HCT116 (cell line): ENCODE data around the gene VSTM2L. TPM values are rescaled to one million over a fixed set of nuclear protein-coding genes. Genes with fewer than 3 reads are reported as not detected.

Experiments used
- ATAC-seq: fragments of 200-7000 bp; cut with Tn5 transposase; 2 replicates; pipeline ENCODE4 v1.9.1; 2020; ENCODE audit warnings: mild to moderate bottlenecking, moderate library complexity
- BruUV-seq: library from RNA; stranded (reverse); fragments of 400-500 nt; replicated peaks from 2 replicates; lab custom pipeline; 2021; lab: Mats Ljungman, UMichigan
- CTCF ChIA-PET: fragments of 300-600 bp; sonication (Branson Sonifier 250); formaldehyde crosslinking; loops from one replicate; lab custom pipeline; 2021; ENCODE audit warnings: antibody characterized with exemption; lab: Charles Lee
- POLR2A ChIA-PET: fragments of 300-600, 350-600 bp; sonication (Branson Sonifier 250); formaldehyde crosslinking; loops from one replicate; lab custom pipeline; 2021; ENCODE audit warnings: antibody characterized with exemption; lab: Charles Lee
- RAD21 ChIA-PET, 2 experiments: fragments of 300-600 bp; sonication (Branson Sonifier 250); formaldehyde crosslinking; loops; one replicate each; lab custom pipeline; 2023; ENCODE audit warnings: low total read pairs in 2 of 2; ENCODE audit not compliant: uncharacterized antibody in 2 of 2, unreplicated experiment in 2 of 2, low non-redundant PET in 1 of 2; lab: Charles Lee
- DNase-seq: peaks from one replicate; pipeline ENCODE4 v3.0.0-alpha.2; 2010; ENCODE audit warnings: low read depth, low spot score
- H2AFZ ChIP-seq: fragments of 200-600 bp; shearing (Covaris generic), sonication (generic); 2 replicates; pipeline ENCODE4 v1.6.1; 2017; ENCODE audit warnings: low read depth, mixed run types, mixed read lengths, antibody characterized with exemption, low read length; ENCODE audit not compliant: poor library complexity, severe bottlenecking
- H3K27ac ChIP-seq: 2 replicates; pipeline ENCODE4 v1.5.1; 2012; ENCODE audit warnings: low read depth, low read length
- H3K27me3 ChIP-seq: fragments of 200-600 bp; sonication (generic); 2 replicates; pipeline ENCODE4 v1.6.1; 2016; ENCODE audit warnings: mixed run types, low read length, mixed read lengths; ENCODE audit not compliant: insufficient read depth
- H3K36me3 ChIP-seq, 2 experiments: fragments of 200-500 bp in 1 of 2; fragments of 200-600 bp in 1 of 2; sonication (Bioruptor generic) in 1 of 2; sonication (generic) in 1 of 2; 2 replicates each; pipeline versions ENCODE4 v1.5.1 to v1.6.1; 2014 to 2016; ENCODE audit warnings: low read length in 2 of 2, inconsistent platforms in 1 of 2, mixed read lengths in 1 of 2, mixed run types in 1 of 2; ENCODE audit not compliant: insufficient read depth in 2 of 2, control insufficient read depth in 1 of 2
- H3K4me1 ChIP-seq, 2 experiments: fragments of 200-600 bp in 1 of 2; sonication (generic) in 1 of 2; 2 replicates each; pipeline versions ENCODE4 v1.5.1 to v1.6.1; 2012 to 2017; ENCODE audit warnings: low read length in 2 of 2, inconsistent platforms in 1 of 2, mild to moderate bottlenecking in 1 of 2, mixed read lengths in 1 of 2, mixed run types in 1 of 2, moderate library complexity in 1 of 2; ENCODE audit not compliant: insufficient read depth in 2 of 2, control insufficient read depth in 1 of 2
- H3K4me2 ChIP-seq: fragments of 200-600 bp; sonication (generic); 2 replicates; pipeline ENCODE4 v1.6.1; 2017; ENCODE audit warnings: mixed run types, low read length, mixed read lengths
- H3K4me3 ChIP-seq, 2 experiments: fragments of 200-600 bp in 1 of 2; sonication (generic) in 1 of 2; replicated peaks in 1 of 2; 2 replicates each; pipeline ENCODE4 v1.5.1; 2011 to 2016; ENCODE audit warnings: low read length in 2 of 2, control low read depth in 1 of 2, low read depth in 1 of 2, mild to moderate bottlenecking in 1 of 2, mixed read lengths in 1 of 2, mixed run types in 1 of 2
- H3K79me2 ChIP-seq: fragments of 200-600 bp; sonication (generic); 2 replicates; pipeline ENCODE4 v1.6.1; 2017; ENCODE audit warnings: mild to moderate bottlenecking, mixed run types, low read length, moderate library complexity, mixed read lengths; ENCODE audit not compliant: insufficient read depth
- H3K9ac ChIP-seq: fragments of 200-600 bp; sonication (generic); 2 replicates; pipeline ENCODE4 v1.6.1; 2016; ENCODE audit warnings: low read length, mixed read lengths
- H3K9me2 ChIP-seq: fragments of 200-600 bp; sonication (generic), shearing (Covaris generic); 2 replicates; pipeline ENCODE4 v1.6.1; 2017; ENCODE audit warnings: mixed run types, mild to moderate bottlenecking, moderate library complexity; ENCODE audit not compliant: insufficient read depth
- H3K9me3 ChIP-seq, 2 experiments: fragments of 200-500 bp in 1 of 2; fragments of 200-600 bp in 1 of 2; sonication (Bioruptor generic) in 1 of 2; sonication (generic) in 1 of 2; 2 replicates each; pipeline ENCODE4 v1.6.1; 2014 to 2017; ENCODE audit warnings: low read length in 2 of 2, mixed read lengths in 2 of 2, inconsistent platforms in 1 of 2, low read depth in 1 of 2, mild to moderate bottlenecking in 1 of 2, mixed run types in 1 of 2, moderate library complexity in 1 of 2; ENCODE audit not compliant: control insufficient read depth in 1 of 2, insufficient read depth in 1 of 2
- H4K20me1 ChIP-seq: fragments of 200-600 bp; sonication (generic), shearing (Covaris generic); 2 replicates; pipeline ENCODE4 v1.6.1; 2017; ENCODE audit warnings: mixed run types, mild to moderate bottlenecking, moderate library complexity; ENCODE audit not compliant: insufficient read depth
- CBX3 ChIP-seq: IDR thresholded peaks from 2 replicates; pipeline ENCODE4 v1.6.1; 2012; ENCODE audit warnings: low read depth
- CEBPB ChIP-seq: IDR thresholded peaks from 2 replicates; pipeline ENCODE4 v1.6.1; 2012; ENCODE audit warnings: low read depth
- EGR1 ChIP-seq: IDR thresholded peaks from 2 replicates; pipeline ENCODE4 v1.6.1; 2012; ENCODE audit warnings: low read depth
- EZH2 ChIP-seq: fragments of 200-600 bp; sonication (generic); IDR thresholded peaks from 2 replicates; pipeline ENCODE4 v1.6.1; 2017; ENCODE audit warnings: antibody characterized with exemption, mixed run types
- EZH2phosphoT487 ChIP-seq: fragments of 200-600 bp; IDR thresholded peaks from 2 replicates; pipeline ENCODE4 v1.6.1; 2018; ENCODE audit warnings: antibody characterized with exemption, borderline replicate concordance
- FOSL1 ChIP-seq: IDR thresholded peaks from 2 replicates; pipeline ENCODE4 v1.6.1; 2012; ENCODE audit warnings: low read depth
- SP1 ChIP-seq: IDR thresholded peaks from 2 replicates; pipeline ENCODE4 v1.6.1; 2012; ENCODE audit warnings: low read depth
- TCF7L2 ChIP-seq: IDR thresholded peaks from 2 replicates; pipeline ENCODE4 v1.7.0; 2011; ENCODE audit warnings: borderline replicate concordance, inconsistent platforms; ENCODE audit not compliant: insufficient read depth, insufficient read length; ENCODE audit errors: extremely low read depth
- ZFX ChIP-seq: fragments of 450-650 bp; IDR thresholded peaks from 2 replicates; pipeline ENCODE4 v1.6.1; 2017
- ZNF274 ChIP-seq: fragments of 200-500 bp; sonication (Bioruptor generic); IDR thresholded peaks from 2 replicates; pipeline ENCODE4 v1.6.1; 2014; ENCODE audit warnings: mild to moderate bottlenecking, low read depth, low read length, inconsistent platforms
- intact Hi-C: fragments of 100-400 bp; cut with micrococcal nuclease; formaldehyde crosslinking; loops from 2 replicates; pipeline ENCODE4 v1.10.0; 2022
- total RNA-seq: library from RNA; stranded (reverse); gene quantifications from one replicate; pipeline ENCODE4 v1.2.1, GENCODE V29; 2021; ENCODE audit not compliant: unreplicated experiment
- TF ChIP-seq, protein P1 (sequence below): IDR thresholded peaks from 2 replicates; pipeline ENCODE4 v1.6.1; 2011; ENCODE audit warnings: mild to moderate bottlenecking, low read length, moderate library complexity; ENCODE audit not compliant: insufficient replicate concordance; ENCODE audit errors: extremely low read depth
- TF ChIP-seq, protein P2 (sequence below): IDR thresholded peaks from 2 replicates; pipeline ENCODE4 v1.6.1; 2012
- TF ChIP-seq, protein P3 (sequence below): IDR thresholded peaks from 2 replicates; pipeline ENCODE4 v1.6.1; 2012

The VSTM2L gene
- total RNA-seq, 1 experiment from 2014 or later: 0.69 TPM

DNA sequence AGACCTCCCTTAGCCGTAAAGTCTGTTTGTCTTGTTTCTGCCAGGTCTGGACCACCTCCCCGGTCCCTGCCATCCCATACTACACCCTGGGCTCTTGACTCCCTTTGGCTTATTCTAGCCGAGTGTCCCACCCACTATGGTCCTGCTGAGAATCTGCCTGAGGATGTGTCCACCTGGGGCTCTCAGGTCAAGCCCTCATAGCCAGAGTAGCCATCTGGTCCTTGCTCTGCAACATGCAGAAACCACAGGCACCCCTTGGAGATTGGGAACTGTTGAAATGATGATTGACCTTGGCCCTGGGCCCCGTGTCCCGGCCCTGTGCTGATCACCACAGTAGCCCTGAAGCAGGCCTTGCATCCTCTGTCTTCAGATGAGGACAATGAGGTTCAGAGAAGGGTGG lies 44.0 kb downstream of the VSTM2L start:
- intact Hi-C loops: no loop called here
- RAD21 ChIA-PET: no interaction called here

DNA sequence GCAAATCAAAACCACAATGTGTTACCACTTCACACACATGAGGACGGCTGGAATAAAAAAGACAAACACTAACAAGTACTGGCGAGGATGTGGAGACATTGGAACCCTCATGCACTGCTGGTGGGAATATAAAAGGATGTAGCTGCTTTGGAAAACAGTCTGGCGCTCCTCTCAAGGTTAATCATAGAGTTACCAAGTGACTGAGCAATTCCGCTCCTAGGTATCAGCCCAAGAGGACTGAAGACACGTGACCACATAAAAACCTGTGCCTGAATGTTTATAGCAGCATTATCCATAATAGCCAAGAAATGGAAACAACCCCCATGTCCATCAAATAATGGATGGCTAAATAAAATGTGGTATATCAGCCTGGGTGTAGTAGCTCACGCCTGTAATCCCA lies 45.0 kb downstream of the VSTM2L start:
- Histone ChIP-seq H3K36me3 (no peaks in the 10 kb centered on the region), H3K27ac (no peak overlapping the region), H3K4me3 (no peak overlapping the region), H2AFZ (no peak overlapping the region), H4K20me1 (no peaks in the 10 kb centered on the region), H3K4me1 (no peaks in the 10 kb centered on the region), H3K9ac (no peak overlapping the region), H3K9me3 (no peaks in the 10 kb centered on the region), H3K27me3 (no peaks in the 10 kb centered on the region), H3K9me2 (no peaks in the 10 kb centered on the region), H3K4me2 (no peak overlapping the region), H3K79me2 (no peaks in the 10 kb centered on the region)
- DNase-seq (no peak), ATAC-seq (no peak)
- POLR2A ChIA-PET: no interaction called here
- CTCF ChIA-PET: no interaction called here
- TF ChIP-seq SP1 (no peak), EZH2 (no peak), TCF7L2 (no peak), ZNF274 (no peak), ZFX (no peak), EGR1 (no peak), EZH2phosphoT487 (no peak)
- TF ChIP-seq, protein P1, sequence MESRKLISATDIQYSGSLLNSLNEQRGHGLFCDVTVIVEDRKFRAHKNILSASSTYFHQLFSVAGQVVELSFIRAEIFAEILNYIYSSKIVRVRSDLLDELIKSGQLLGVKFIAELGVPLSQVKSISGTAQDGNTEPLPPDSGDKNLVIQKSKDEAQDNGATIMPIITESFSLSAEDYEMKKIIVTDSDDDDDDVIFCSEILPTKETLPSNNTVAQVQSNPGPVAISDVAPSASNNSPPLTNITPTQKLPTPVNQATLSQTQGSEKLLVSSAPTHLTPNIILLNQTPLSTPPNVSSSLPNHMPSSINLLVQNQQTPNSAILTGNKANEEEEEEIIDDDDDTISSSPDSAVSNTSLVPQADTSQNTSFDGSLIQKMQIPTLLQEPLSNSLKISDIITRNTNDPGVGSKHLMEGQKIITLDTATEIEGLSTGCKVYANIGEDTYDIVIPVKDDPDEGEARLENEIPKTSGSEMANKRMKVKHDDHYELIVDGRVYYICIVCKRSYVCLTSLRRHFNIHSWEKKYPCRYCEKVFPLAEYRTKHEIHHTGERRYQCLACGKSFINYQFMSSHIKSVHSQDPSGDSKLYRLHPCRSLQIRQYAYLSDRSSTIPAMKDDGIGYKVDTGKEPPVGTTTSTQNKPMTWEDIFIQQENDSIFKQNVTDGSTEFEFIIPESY: no peak
- TF ChIP-seq, protein P2, sequence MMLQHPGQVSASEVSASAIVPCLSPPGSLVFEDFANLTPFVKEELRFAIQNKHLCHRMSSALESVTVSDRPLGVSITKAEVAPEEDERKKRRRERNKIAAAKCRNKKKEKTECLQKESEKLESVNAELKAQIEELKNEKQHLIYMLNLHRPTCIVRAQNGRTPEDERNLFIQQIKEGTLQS: no peak
- intact Hi-C loops: no loop called here
- no TSS peak for BruUV-seq
- RAD21 ChIA-PET: no interaction called here

More for the DNA sequence above, 44.0 kb downstream of the VSTM2L start:
- Histone ChIP-seq H3K79me2 (no peaks in the 10 kb centered on the region), H3K4me3 (no peak overlapping the region), H3K9me3 (no peaks in the 10 kb centered on the region), H3K4me2 (no peak overlapping the region), H3K27ac (no peak overlapping the region), H3K27me3 (no peaks in the 10 kb centered on the region), H3K36me3 (no peaks in the 10 kb centered on the region), H3K4me1 (no peaks in the 10 kb centered on the region), H4K20me1 (no peaks in the 10 kb centered on the region), H3K9me2 (no peaks in the 10 kb centered on the region), H2AFZ (no peak overlapping the region), H3K9ac (no peak overlapping the region)
- POLR2A ChIA-PET: no interaction called here
- no TSS peak for BruUV-seq
- CTCF ChIA-PET: no interaction called here
- ATAC-seq (no peak), DNase-seq (no peak)
- TF ChIP-seq SP1: no peak
- TF ChIP-seq FOSL1: no peak
- no peak for TF ChIP-seq TCF7L2
- no peak for TF ChIP-seq EZH2
- no peak for TF ChIP-seq CEBPB
- TF ChIP-seq, protein P3, sequence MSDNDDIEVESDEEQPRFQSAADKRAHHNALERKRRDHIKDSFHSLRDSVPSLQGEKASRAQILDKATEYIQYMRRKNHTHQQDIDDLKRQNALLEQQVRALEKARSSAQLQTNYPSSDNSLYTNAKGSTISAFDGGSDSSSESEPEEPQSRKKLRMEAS: no peak
- TF ChIP-seq, protein P1: no peak
- no peak for TF ChIP-seq ZFX
- no peak for TF ChIP-seq CBX3
